Liver (tissue), 9 donors: ENCODE measurements around the gene RHBDD3. TPM values are rescaled to one million over a fixed set of nuclear protein-coding genes. Genes with fewer than 3 reads are reported as not detected.

Experiments used
- DNase-seq: peaks from one replicate; pipeline ENCODE4 v3.0.0-alpha.2; 2017; ENCODE audit warnings: low spot score
- H3K27ac ChIP-seq, 2 donors: one replicate each; pipeline ENCODE4 v1.7.0; 2013; ENCODE audit warnings: inconsistent platforms in 2 of 2, low read length in 2 of 2, control low read depth in 1 of 2, low read depth in 1 of 2, mild to moderate bottlenecking in 1 of 2
- H3K27me3 ChIP-seq, 4 donors: one replicate each; pipeline versions ENCODE4 v1.6.1 to v1.7.0; 2013; ENCODE audit warnings: low read length in 3 of 4, inconsistent platforms in 1 of 4, mild to moderate bottlenecking in 1 of 4, moderate library complexity in 1 of 4; ENCODE audit not compliant: control insufficient read depth in 4 of 4, insufficient read depth in 4 of 4
- H3K36me3 ChIP-seq, 4 donors: one replicate each; pipeline versions ENCODE4 v1.6.1 to v1.7.0; 2013; ENCODE audit warnings: low read length in 3 of 4, mild to moderate bottlenecking in 3 of 4, low read depth in 1 of 4, moderate library complexity in 1 of 4; ENCODE audit not compliant: control insufficient read depth in 4 of 4, insufficient read depth in 3 of 4
- H3K4me1 ChIP-seq, 4 donors: one replicate each; pipeline versions ENCODE4 v1.6.1 to v1.7.0; 2013; ENCODE audit warnings: low read length in 3 of 4, mild to moderate bottlenecking in 3 of 4, moderate library complexity in 1 of 4; ENCODE audit not compliant: control insufficient read depth in 4 of 4, insufficient read depth in 4 of 4
- H3K4me3 ChIP-seq, 3 donors: one replicate each; pipeline versions ENCODE4 v1.6.1 to v1.7.0; 2013; ENCODE audit warnings: low read length in 3 of 3, control low read depth in 1 of 3, low read depth in 1 of 3, mild to moderate bottlenecking in 1 of 3
- H3K9ac ChIP-seq, 2 donors: one replicate each; pipeline ENCODE4 v1.7.0; 2013; ENCODE audit warnings: low read length in 2 of 2, mild to moderate bottlenecking in 2 of 2, moderate library complexity in 2 of 2, control low read depth in 1 of 2, low read depth in 1 of 2
- H3K9me3 ChIP-seq, 4 donors: one replicate each; pipeline versions ENCODE4 v1.6.1 to v1.7.0; 2013; ENCODE audit warnings: low read length in 3 of 4; ENCODE audit not compliant: control insufficient read depth in 4 of 4
- EGR1 ChIP-seq, 2 donors: IDR thresholded peaks; 2 replicates each; pipeline ENCODE4 v1.6.1; 2016 to 2018; ENCODE audit warnings: antibody characterized with exemption in 2 of 2, low read depth in 2 of 2
- FOXA1 ChIP-seq: IDR thresholded peaks from 2 replicates; pipeline ENCODE4 v1.6.1; 2016; ENCODE audit warnings: antibody characterized with exemption
- FOXA2 ChIP-seq: IDR thresholded peaks from 2 replicates; pipeline ENCODE4 v1.6.1; 2016; ENCODE audit warnings: antibody characterized with exemption
- GABPA ChIP-seq, 2 donors: IDR thresholded peaks in 1 of 2; conservative IDR thresholded peaks in 1 of 2; 2 replicates each; pipeline ENCODE4 v1.6.1; 2016; ENCODE audit warnings: antibody characterized with exemption in 2 of 2, mild to moderate bottlenecking in 1 of 2, moderate library complexity in 1 of 2
- HNF4A ChIP-seq, 2 donors: conservative IDR thresholded peaks; 2 replicates each; pipeline ENCODE4 v1.6.1; 2016; ENCODE audit warnings: antibody characterized with exemption in 2 of 2, mild to moderate bottlenecking in 2 of 2
- HNF4G ChIP-seq: IDR thresholded peaks from 2 replicates; pipeline ENCODE4 v1.6.1; 2016; ENCODE audit warnings: antibody characterized with exemption
- JUND ChIP-seq, 2 donors: IDR thresholded peaks; 2 replicates each; pipeline ENCODE4 v1.6.1; 2016; ENCODE audit warnings: antibody characterized with exemption in 2 of 2
- NR2F2 ChIP-seq: IDR thresholded peaks from 2 replicates; pipeline ENCODE4 v1.6.1; 2016; ENCODE audit warnings: antibody characterized with exemption
- RAD21 ChIP-seq, 2 donors: IDR thresholded peaks; 2 replicates each; pipeline ENCODE4 v1.6.1; 2016; ENCODE audit warnings: antibody characterized with exemption in 2 of 2, mild to moderate bottlenecking in 2 of 2
- REST ChIP-seq: IDR thresholded peaks from 2 replicates; pipeline ENCODE4 v1.6.1; 2016; ENCODE audit warnings: antibody characterized with exemption, mild to moderate bottlenecking
- RXRA ChIP-seq, 2 donors: IDR thresholded peaks; 2 replicates each; pipeline ENCODE4 v1.6.1; 2017 to 2018; ENCODE audit warnings: antibody characterized with exemption in 2 of 2, mild to moderate bottlenecking in 1 of 2
- SP1 ChIP-seq: IDR thresholded peaks from 2 replicates; pipeline ENCODE4 v1.6.1; 2018; ENCODE audit warnings: antibody characterized with exemption, mild to moderate bottlenecking
- TAF1 ChIP-seq: conservative IDR thresholded peaks from 2 replicates; pipeline ENCODE4 v1.6.1; 2016; ENCODE audit warnings: antibody characterized with exemption, mild to moderate bottlenecking
- YY1 ChIP-seq: IDR thresholded peaks from 2 replicates; pipeline ENCODE4 v1.6.1; 2016; ENCODE audit warnings: antibody characterized with exemption, mild to moderate bottlenecking
- ZBTB33 ChIP-seq: IDR thresholded peaks from 2 replicates; pipeline ENCODE4 v1.6.1; 2016; ENCODE audit warnings: antibody characterized with exemption
- whole genome bisulfite sequencing: extraction: QIAGEN DNeasy Blood & Tissue Kit; methylation state at CpG from one replicate; pipeline ENCODE4 v1.1.7; 2013; 5-methylcytosine and 5-hydroxymethylcytosine counted together
- polyA plus RNA-seq, 2 donors: library from polyadenylated mRNA; stranded (reverse) in 1 of 2; unstranded in 1 of 2; fragments of 200-250 nt in 1 of 2; fragments of >200 nt in 1 of 2; fragmentation: Nextera tagmentation in 1 of 2; extraction: Ambion mirVana in 1 of 2; gene quantifications; one replicate each; pipeline versions ENCODE4 v1.2.1 to v1.2.3, GENCODE V29; 2013 to 2015
- total RNA-seq, 2 donors: library from RNA; depleted of rRNA; stranded (reverse); fragments of >200 nt; gene quantifications; one replicate each; pipeline ENCODE4 v1.2.3, GENCODE V29; 2014
- TF ChIP-seq, protein P1 (sequence below): IDR thresholded peaks from 2 replicates; pipeline ENCODE4 v1.6.1; 2016; ENCODE audit warnings: antibody characterized with exemption
- TF ChIP-seq, protein P2 (sequence below): IDR thresholded peaks from 2 replicates; pipeline ENCODE4 v1.6.1; 2016; ENCODE audit warnings: antibody characterized with exemption
- TF ChIP-seq, protein P3 (sequence below): fragments of 150-350 bp; IDR thresholded peaks from 2 replicates; pipeline ENCODE4 v1.5.1; 2017; ENCODE audit warnings: improper control_type of control experiment, low read depth, low read length; ENCODE audit not compliant: missing input control
- donor health status: healthy.
- donor health status: healthy.
- donor health status: healthy.
- donor health status: healthy.
- donor health status: healthy.

RHBDD3 gene
- 10 to 100 TPM; 14.3 to 22.1 TPM for total RNA-seq
- polyA plus RNA-seq: 10 to 100 TPM; 14.5 to 26.5 TPM

- H3K27ac ChIP-seq: peak within 1 kb of the TSS; percentile 97 to 99
- peaks cover 3 to 54% (median 45%) of the 10 kb centered on the region in 4 donors for H3K4me1 ChIP-seq
- no peaks in the 10 kb centered on the region for H3K9me3 ChIP-seq
- peaks cover 3 to 15% (median 8%) of the 10 kb centered on the region in 4 donors for H3K36me3 ChIP-seq
- peak within 1 kb of the TSS; percentile 91 to 93 for H3K9ac ChIP-seq
- peak; percentile 98 for DNase-seq
- H3K4me3 ChIP-seq: peak within 1 kb of the TSS; percentile 77 to 83 (median 79)
- H3K27me3 ChIP-seq: no peaks in the 10 kb centered on the region
- TF ChIP-seq FOXA2 (no peak), RXRA (IDR thresholded peaks at IDR 0.05) (peak; percentile 62 to 68), HNF4A (conservative IDR thresholded peaks at IDR 0.05) (no peak), YY1 (peak; percentile 99), EGR1 (IDR thresholded peaks at IDR 0.05; ENCODE audit: low read depth in 2 of 2) (no peak), TAF1 (no peak), RAD21 (IDR thresholded peaks at IDR 0.05) (no peak), SP1 (peak; percentile 74), ZBTB33 (no peak), JUND (IDR thresholded peaks at IDR 0.05) (peak in 1 of 2 donors; percentile 60), NR2F2 (peak; percentile 88), FOXA1 (peak; percentile 51), GABPA (IDR thresholded peaks at IDR 0.05 in 1 of 2, conservative IDR thresholded peaks at IDR 0.05 in 1 of 2) (peak in 1 of 2 donors; percentile 26), HNF4G (no peak), REST (peak; percentile 65)
- TF ChIP-seq, protein P1, sequence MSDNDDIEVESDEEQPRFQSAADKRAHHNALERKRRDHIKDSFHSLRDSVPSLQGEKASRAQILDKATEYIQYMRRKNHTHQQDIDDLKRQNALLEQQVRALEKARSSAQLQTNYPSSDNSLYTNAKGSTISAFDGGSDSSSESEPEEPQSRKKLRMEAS: peak; percentile 93
- TF ChIP-seq, protein P2, sequence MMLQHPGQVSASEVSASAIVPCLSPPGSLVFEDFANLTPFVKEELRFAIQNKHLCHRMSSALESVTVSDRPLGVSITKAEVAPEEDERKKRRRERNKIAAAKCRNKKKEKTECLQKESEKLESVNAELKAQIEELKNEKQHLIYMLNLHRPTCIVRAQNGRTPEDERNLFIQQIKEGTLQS: no peak
- TF ChIP-seq, protein P3, sequence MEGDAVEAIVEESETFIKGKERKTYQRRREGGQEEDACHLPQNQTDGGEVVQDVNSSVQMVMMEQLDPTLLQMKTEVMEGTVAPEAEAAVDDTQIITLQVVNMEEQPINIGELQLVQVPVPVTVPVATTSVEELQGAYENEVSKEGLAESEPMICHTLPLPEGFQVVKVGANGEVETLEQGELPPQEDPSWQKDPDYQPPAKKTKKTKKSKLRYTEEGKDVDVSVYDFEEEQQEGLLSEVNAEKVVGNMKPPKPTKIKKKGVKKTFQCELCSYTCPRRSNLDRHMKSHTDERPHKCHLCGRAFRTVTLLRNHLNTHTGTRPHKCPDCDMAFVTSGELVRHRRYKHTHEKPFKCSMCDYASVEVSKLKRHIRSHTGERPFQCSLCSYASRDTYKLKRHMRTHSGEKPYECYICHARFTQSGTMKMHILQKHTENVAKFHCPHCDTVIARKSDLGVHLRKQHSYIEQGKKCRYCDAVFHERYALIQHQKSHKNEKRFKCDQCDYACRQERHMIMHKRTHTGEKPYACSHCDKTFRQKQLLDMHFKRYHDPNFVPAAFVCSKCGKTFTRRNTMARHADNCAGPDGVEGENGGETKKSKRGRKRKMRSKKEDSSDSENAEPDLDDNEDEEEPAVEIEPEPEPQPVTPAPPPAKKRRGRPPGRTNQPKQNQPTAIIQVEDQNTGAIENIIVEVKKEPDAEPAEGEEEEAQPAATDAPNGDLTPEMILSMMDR: no peak
- under 1% methylated on average over 67 of the region's 67 CpGs for WGBS
Measured at GRCh38 chr22:29267858-29268510, at the start of gene RHBDD3, which contains the start of gene EWSR1. TSS of gene RHBDD3 (minus strand) at chr22:29267981. CDS start at chr22:29265626, 2,355 bp downstream. TSS of gene EWSR1 (plus strand) at chr22:29268268. CDS start at chr22:29268337, 69 bp downstream.
